IgD-negative memory B cell (primary cell): ENCODE data around the gene PRKAG1. TPM values are rescaled to one million over a fixed set of nuclear protein-coding genes. Genes with fewer than 3 reads are reported as not detected.

Experiments
- polyA plus RNA-seq: library from polyadenylated mRNA; unstranded; fragments of 300-500 nt; fragmentation: Illumina TruSeq; gene quantifications from one replicate; pipeline ENCODE4 v1.2.3, GENCODE V29; 2021

PRKAG1 gene
- polyA plus RNA-seq, 1 donor from 2014 or later: 45.6 TPM

Other genes with a start within 250 kb of the PRKAG1 start
- gene ADCY6, start 229.7 kb downstream of the PRKAG1 start, polyA plus RNA-seq: not detected
- 0.39 TPM for gene CACNB3, start 200.3 kb downstream of the PRKAG1 start, polyA plus RNA-seq
- gene DDX23, start 166.6 kb downstream of the PRKAG1 start, polyA plus RNA-seq: 51.8 TPM
- gene RND1, start 152.9 kb downstream of the PRKAG1 start, polyA plus RNA-seq: 2.6 TPM
- 88.9 TPM for gene FKBP11, start 93.3 kb downstream of the PRKAG1 start, polyA plus RNA-seq
- 20.2 TPM for gene ARF3, start 61.3 kb downstream of the PRKAG1 start, polyA plus RNA-seq
- gene WNT10B, start 47.0 kb downstream of the PRKAG1 start, polyA plus RNA-seq: not detected
- gene WNT1, start 40.5 kb downstream of the PRKAG1 start, polyA plus RNA-seq: 0.19 TPM
- not detected for gene DDN, start 19.4 kb downstream of the PRKAG1 start, polyA plus RNA-seq
- gene KMT2D, start 42.0 kb upstream of the PRKAG1 start, polyA plus RNA-seq: 19.7 TPM
- 3.2 TPM for gene RHEBL1, start 51.2 kb upstream of the PRKAG1 start, polyA plus RNA-seq
- gene DHH, start 76.0 kb upstream of the PRKAG1 start, polyA plus RNA-seq: not detected
- gene LMBR1L, start 92.1 kb upstream of the PRKAG1 start, polyA plus RNA-seq: 37.3 TPM
- gene TUBA1B, start 112.6 kb upstream of the PRKAG1 start, polyA plus RNA-seq: 396 TPM
- 286 TPM for gene TUBA1A, start 170.3 kb upstream of the PRKAG1 start, polyA plus RNA-seq
- 41.4 TPM for gene TUBA1C, start 246.3 kb upstream of the PRKAG1 start, polyA plus RNA-seq